Endothelial cell (in vitro differentiated cells): ENCODE measurements around the gene SLC2A9. TPM values are rescaled to one million over a fixed set of nuclear protein-coding genes. Genes with fewer than 3 reads are reported as not detected.

Experiments
- DNase-seq: peaks from one replicate; pipeline ENCODE4 v3.0.0; 2021; ENCODE audit warnings: low spot score
- H3K27ac Mint-ChIP-seq: one replicate; pipeline ENCODE4 v1.8.0; 2021; ENCODE audit warnings: mixed read lengths, inconsistent platforms; ENCODE audit not compliant: unreplicated experiment
- H3K27me3 Mint-ChIP-seq: one replicate; pipeline ENCODE4 v1.8.0; 2021; ENCODE audit warnings: mild to moderate bottlenecking, moderate library complexity, mixed read lengths, inconsistent platforms; ENCODE audit not compliant: unreplicated experiment
- H3K36me3 Mint-ChIP-seq: one replicate; pipeline ENCODE4 v1.8.0; 2021; ENCODE audit warnings: mild to moderate bottlenecking, low read depth, mixed read lengths, inconsistent platforms; ENCODE audit not compliant: unreplicated experiment
- H3K4me1 Mint-ChIP-seq: one replicate; pipeline ENCODE4 v1.8.0; 2021; ENCODE audit warnings: mild to moderate bottlenecking, mixed read lengths, inconsistent platforms; ENCODE audit not compliant: unreplicated experiment
- H3K4me3 Mint-ChIP-seq: one replicate; pipeline ENCODE4 v1.8.0; 2021; ENCODE audit warnings: mild to moderate bottlenecking, mixed read lengths, inconsistent platforms; ENCODE audit not compliant: unreplicated experiment
- H3K9me3 Mint-ChIP-seq: one replicate; pipeline ENCODE4 v1.8.0; 2021; ENCODE audit warnings: mixed read lengths, inconsistent platforms; ENCODE audit not compliant: unreplicated experiment
- total RNA-seq: library from RNA; stranded (reverse); fragmentation: NEBNext Ultra II Directional; extraction: Animal tissue kit (Norgen Biotek cat#: 25700); gene quantifications from one replicate; pipeline ENCODE4 v1.2.1, GENCODE V29; 2021; ENCODE audit not compliant: unreplicated experiment
- TF ChIP-seq, protein P1 (sequence below): fragments of 200-600 bp; sonication (generic); IDR thresholded peaks from one replicate; pipeline ENCODE4 v1.5.0; 2021; ENCODE audit warnings: antibody characterized with exemption; ENCODE audit not compliant: unreplicated experiment

Gene SLC2A9
- total RNA-seq, 1 donor from 2014 or later = 0.72 TPM

DNA sequence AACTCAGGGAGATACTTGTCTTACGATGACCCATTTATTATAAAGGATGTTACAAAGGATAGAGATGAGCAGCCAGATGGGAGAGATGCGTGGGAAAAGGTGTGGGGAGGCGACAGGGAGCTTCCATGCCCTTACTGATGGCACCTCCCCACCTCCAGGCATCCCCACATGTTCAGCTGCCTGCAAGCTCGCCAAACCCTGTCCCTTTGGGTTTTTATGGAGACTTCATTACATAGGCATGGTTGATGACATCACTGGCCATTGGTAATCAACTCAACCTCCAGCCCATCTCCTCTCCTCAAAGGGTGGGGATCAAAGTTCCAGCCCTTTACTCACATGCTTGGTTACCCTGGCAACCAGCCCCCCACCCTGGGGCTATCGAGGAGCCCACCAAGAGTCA is 29.4 kb upstream of the SLC2A9 start:
- peaks cover 12% of the 10 kb centered on the region for H3K27me3 Mint-ChIP-seq
- H3K4me3 Mint-ChIP-seq = no peak overlapping the region
- H3K4me1 Mint-ChIP-seq = peaks cover 24% of the 10 kb centered on the region
- TF ChIP-seq, protein P1, sequence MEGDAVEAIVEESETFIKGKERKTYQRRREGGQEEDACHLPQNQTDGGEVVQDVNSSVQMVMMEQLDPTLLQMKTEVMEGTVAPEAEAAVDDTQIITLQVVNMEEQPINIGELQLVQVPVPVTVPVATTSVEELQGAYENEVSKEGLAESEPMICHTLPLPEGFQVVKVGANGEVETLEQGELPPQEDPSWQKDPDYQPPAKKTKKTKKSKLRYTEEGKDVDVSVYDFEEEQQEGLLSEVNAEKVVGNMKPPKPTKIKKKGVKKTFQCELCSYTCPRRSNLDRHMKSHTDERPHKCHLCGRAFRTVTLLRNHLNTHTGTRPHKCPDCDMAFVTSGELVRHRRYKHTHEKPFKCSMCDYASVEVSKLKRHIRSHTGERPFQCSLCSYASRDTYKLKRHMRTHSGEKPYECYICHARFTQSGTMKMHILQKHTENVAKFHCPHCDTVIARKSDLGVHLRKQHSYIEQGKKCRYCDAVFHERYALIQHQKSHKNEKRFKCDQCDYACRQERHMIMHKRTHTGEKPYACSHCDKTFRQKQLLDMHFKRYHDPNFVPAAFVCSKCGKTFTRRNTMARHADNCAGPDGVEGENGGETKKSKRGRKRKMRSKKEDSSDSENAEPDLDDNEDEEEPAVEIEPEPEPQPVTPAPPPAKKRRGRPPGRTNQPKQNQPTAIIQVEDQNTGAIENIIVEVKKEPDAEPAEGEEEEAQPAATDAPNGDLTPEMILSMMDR = no peak
- H3K36me3 Mint-ChIP-seq = peaks cover under 1% of the 10 kb centered on the region
- no peaks in the 10 kb centered on the region for H3K9me3 Mint-ChIP-seq
- no peak overlapping the region for H3K27ac Mint-ChIP-seq
- no peak for DNase-seq

DNA sequence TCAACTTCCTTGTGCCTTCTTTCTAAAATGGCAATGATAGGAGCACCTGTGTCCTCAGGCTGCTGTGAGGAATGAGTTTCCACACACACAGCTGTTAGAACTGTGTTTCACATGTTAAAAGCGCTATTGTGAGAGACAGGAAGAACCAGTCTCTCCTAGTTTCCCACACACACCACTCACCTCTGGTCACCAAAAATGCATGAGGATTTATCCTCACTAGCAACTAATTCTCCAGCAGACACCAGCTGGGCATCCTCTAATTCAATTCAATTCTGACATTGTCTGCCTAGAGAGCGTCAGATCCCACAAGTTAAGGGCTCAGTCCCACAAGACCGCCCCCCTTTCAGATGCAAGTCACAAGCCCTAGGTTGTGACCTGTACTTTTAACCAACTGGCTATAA is 29.0 kb upstream of the SLC2A9 start:
- Mint-ChIP-seq H3K27me3 (peaks cover 12% of the 10 kb centered on the region), H3K4me1 (peaks cover 24% of the 10 kb centered on the region), H3K4me3 (no peak overlapping the region), H3K36me3 (no peaks in the 10 kb centered on the region), H3K27ac (no peak overlapping the region), H3K9me3 (no peaks in the 10 kb centered on the region)
- DNase-seq = no peak
- TF ChIP-seq, protein P1 = no peak

DNA sequence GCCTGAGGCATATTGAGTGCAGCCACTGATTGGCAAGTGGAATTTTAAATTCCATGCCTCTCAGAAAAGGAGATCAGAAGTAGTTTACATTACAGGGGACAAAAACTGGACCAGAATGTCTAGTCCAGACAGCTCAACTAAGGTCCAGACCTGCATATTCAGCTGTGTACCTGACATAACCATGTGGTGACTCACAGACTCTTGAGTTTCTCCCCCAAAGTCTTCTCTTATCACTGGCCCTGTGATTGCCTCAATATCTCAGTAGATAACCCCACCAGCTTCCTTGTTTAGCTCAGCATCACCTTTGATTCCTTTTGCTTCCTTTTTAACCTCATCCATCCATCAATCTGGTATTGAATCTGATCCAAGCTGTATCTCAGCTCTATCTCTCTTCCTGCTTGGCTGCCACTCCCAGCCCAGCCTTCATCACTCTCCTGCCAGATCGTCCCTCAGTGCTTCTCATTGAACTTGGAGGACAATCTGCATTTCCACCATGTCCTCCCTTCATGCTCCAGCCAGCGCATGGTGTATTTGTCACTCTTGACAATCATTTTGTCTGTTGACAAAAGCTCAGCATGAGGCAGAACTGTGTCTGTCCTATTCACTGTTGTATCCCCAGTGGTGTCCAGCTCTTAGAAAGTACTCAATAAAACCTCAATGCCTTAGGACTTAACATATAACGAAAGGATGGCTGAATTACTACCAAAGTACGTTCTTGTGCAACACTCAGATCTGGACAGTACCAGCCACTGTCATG is 27.8 kb upstream of the SLC2A9 start:
- H3K27me3 Mint-ChIP-seq = peaks cover 12% of the 10 kb centered on the region
- TF ChIP-seq, protein P1 = no peak
- H3K9me3 Mint-ChIP-seq = no peaks in the 10 kb centered on the region
- no peak for DNase-seq
- H3K4me1 Mint-ChIP-seq = peaks cover 23% of the 10 kb centered on the region
- H3K27ac Mint-ChIP-seq = no peak overlapping the region
- H3K4me3 Mint-ChIP-seq = no peak overlapping the region
- no peaks in the 10 kb centered on the region for H3K36me3 Mint-ChIP-seq

DNA sequence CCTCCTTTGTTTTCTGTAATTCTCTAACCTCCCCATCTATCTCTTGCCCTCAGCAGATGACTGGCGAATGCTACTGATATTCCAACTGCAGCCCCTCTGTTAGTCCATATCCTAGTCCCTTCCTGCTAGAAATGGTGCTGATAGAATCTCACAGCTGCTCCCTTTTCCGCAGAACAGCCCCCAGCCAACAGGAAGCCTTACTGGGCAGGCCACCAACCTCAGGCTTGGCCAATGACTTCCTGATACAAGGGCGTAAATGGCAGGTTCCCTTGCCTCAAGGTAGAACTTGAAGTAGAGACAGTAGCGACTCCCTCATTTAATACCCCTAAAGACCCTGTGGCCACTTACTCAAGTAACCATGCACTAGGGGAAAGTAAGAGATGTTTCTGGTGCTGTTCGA is 26.7 kb upstream of the SLC2A9 start:
- Mint-ChIP-seq H3K27me3 (peaks cover 12% of the 10 kb centered on the region), H3K36me3 (no peaks in the 10 kb centered on the region), H3K4me1 (peaks cover 19% of the 10 kb centered on the region), H3K27ac (no peak overlapping the region), H3K9me3 (no peaks in the 10 kb centered on the region), H3K4me3 (no peak overlapping the region)
- no peak for DNase-seq
- TF ChIP-seq, protein P1 = no peak

DNA sequence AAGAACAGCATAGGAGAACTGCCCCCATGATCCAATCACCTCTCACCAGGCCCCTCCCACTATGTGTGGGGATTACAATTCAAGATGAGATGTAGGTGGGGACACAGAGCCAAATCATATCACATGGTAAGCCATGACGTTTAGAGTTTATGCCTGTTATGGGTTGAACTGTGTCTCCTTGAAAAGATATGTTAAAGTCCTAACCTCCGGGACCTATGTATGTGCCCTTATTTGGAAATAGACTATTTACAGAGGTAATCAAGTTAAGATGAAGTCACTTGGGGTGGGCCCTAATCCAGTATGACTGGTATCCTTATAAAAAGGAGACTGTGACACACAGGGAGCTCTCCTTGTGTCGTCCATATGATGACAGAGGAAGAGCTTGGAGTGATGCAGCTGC is 25.2 kb upstream of the SLC2A9 start:
- Mint-ChIP-seq H3K4me3 (no peak overlapping the region), H3K27ac (no peak overlapping the region), H3K9me3 (no peaks in the 10 kb centered on the region), H3K4me1 (peaks cover 15% of the 10 kb centered on the region), H3K36me3 (no peaks in the 10 kb centered on the region), H3K27me3 (peaks cover 9% of the 10 kb centered on the region)
- TF ChIP-seq, protein P1 = no peak
- DNase-seq = no peak
